ENCODE measurements around the gene LHPP.

DNA sequence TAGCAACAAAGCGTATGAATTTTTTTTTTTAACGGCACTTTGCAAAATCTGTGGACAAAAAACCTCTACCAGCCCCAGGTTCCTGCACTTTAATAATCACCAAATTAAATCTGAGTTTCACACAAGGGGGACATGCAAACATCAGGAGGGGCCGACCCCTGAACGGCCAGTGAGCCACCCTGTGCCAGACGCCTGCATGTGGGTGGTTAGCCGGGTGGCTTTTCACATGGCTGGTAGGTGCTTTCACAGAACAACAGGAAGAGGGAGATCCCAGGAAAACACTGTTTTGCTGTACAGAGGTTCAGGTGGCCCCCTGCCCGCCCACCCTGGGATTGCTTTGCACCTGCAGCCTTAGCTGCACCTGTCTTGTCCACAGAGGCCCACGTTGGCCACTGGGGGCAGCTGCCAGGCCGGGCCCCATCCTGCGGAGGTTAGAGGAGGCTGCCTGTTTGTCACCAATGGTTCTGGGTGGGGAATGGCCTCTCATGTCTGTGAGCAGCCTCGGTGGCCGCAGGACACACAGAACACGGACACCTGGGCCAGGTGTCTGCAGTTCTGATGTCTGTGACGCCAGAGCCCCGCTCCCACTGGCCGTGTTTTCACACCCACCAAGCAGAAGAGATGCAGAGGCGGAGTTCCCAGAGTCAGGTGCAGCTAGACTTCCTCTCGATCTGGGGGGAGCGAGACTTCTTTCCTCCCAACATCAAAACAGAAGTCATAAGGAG is 174.8 kb downstream of the LHPP start:
- no peak for TF ChIP-seq POLR2A (IDR thresholded peaks at IDR 0.05; ENCODE audit: low read depth, low read length)
- no peak for TF ChIP-seq POLR2AphosphoS5 (IDR thresholded peaks at IDR 0.05; ENCODE audit: low read depth, low read length)
- no peak for TF ChIP-seq TAF1 (IDR thresholded peaks at IDR 0.05; ENCODE audit: borderline replicate concordance, low read depth, low read length)

All from GM12892 (cell line).